ENCODE data around the gene NGEF.

Gene NGEF

GRCh38 chr2:233044974-233045605, 32.0 kb upstream of the NGEF start:
- DNase-seq: no peak

- no peak for DNase-seq
Measured at GRCh38 chr2:233042549-233042948, 29.5 kb upstream of the NGEF start.

- DNase-seq: no peak
Measured at GRCh38 chr2:233041722-233042323, 28.8 kb upstream of the NGEF start.

GRCh38 chr2:233040571-233040970, 27.5 kb upstream of the NGEF start:
- no peak for DNase-seq

- no peak for DNase-seq
Measured at GRCh38 chr2:233039846-233040530, 26.9 kb upstream of the NGEF start.

GRCh38 chr2:233039212-233039845, 26.3 kb upstream of the NGEF start:
- no peak for DNase-seq

GRCh38 chr2:233037078-233037477, 24.0 kb upstream of the NGEF start:
- no peak for DNase-seq

GRCh38 chr2:233036162-233036838, 23.2 kb upstream of the NGEF start:
- DNase-seq: no peak

GRCh38 chr2:233035426-233036161, 22.5 kb upstream of the NGEF start:
- no peak for DNase-seq

- no peak for DNase-seq
Measured at GRCh38 chr2:233034091-233034882, 21.2 kb upstream of the NGEF start.

- DNase-seq: peak; percentile 10 to 46
Measured at GRCh38 chr2:233033672-233034071, 20.6 kb upstream of the NGEF start.

GRCh38 chr2:233032551-233033320, 19.7 kb upstream of the NGEF start, which contains the start of gene NEU2:
NEU2 (plus strand) TSS chr2:233032672; CDS start chr2:233032672, 0 bp downstream.
- no peak for DNase-seq

GRCh38 chr2:233031556-233032500, 18.8 kb upstream of the NGEF start:
- no peak for DNase-seq

GRCh38 chr2:233029321-233029720, 16.3 kb upstream of the NGEF start:
- no peak for DNase-seq

- DNase-seq: no peak
Measured at GRCh38 chr2:233026198-233026813, 13.2 kb upstream of the NGEF start.

GRCh38 chr2:233025706-233026105, 12.7 kb upstream of the NGEF start:
- DNase-seq: no peak

GRCh38 chr2:233023761-233024410, 10.8 kb upstream of the NGEF start:
- no peak for DNase-seq

- no peak for DNase-seq
Measured at GRCh38 chr2:233023007-233023760, 10.1 kb upstream of the NGEF start.
